ENCODE results near the gene SBNO2. TPM values are rescaled to one million over a fixed set of nuclear protein-coding genes. Genes with fewer than 3 reads are reported as not detected.

SBNO2 gene
- total RNA-seq, 1 experiment from 2014 or later, result 46.3 TPM

DNA sequence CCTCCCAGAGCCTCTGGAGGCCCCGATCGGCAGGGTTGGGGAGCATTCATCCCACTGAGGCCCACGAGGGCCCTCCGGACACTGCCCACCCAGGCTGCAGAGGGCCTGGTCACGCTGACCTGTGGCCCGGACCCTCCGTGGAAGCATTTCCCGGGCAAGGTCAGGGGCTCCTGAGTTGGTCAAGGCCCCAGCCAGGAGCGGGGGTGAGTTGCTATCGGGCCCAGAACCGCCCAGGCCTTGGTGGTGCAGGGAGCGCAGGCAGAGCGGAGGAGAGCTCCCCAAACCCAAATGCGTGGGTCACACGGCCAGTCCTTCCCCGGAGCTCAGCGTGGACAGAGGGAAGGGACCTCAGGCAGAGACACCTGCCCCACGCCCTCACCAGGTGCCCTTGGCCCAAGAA lies 44.5 kb downstream of the SBNO2 start:
- H3K4me2 ChIP-seq (ENCODE audit: insufficient read depth, insufficient read length, low read length), result no peak overlapping the region
- TF ChIP-seq, protein P1, sequence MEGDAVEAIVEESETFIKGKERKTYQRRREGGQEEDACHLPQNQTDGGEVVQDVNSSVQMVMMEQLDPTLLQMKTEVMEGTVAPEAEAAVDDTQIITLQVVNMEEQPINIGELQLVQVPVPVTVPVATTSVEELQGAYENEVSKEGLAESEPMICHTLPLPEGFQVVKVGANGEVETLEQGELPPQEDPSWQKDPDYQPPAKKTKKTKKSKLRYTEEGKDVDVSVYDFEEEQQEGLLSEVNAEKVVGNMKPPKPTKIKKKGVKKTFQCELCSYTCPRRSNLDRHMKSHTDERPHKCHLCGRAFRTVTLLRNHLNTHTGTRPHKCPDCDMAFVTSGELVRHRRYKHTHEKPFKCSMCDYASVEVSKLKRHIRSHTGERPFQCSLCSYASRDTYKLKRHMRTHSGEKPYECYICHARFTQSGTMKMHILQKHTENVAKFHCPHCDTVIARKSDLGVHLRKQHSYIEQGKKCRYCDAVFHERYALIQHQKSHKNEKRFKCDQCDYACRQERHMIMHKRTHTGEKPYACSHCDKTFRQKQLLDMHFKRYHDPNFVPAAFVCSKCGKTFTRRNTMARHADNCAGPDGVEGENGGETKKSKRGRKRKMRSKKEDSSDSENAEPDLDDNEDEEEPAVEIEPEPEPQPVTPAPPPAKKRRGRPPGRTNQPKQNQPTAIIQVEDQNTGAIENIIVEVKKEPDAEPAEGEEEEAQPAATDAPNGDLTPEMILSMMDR (conservative IDR thresholded peaks at IDR 0.05), result no peak
- no peak overlapping the region for H3T11ph ChIP-seq (ENCODE audit: low read length)
- H3K27me3 Mint-ChIP-seq (ENCODE audit: low read depth), result no peaks in the 10 kb centered on the region
- no peak overlapping the region for H3K18ac ChIP-seq (ENCODE audit: insufficient read length, low read depth, low read length)
- no peak overlapping the region for H2BK120ac ChIP-seq (ENCODE audit: low read depth, low read length, poor library complexity, severe bottlenecking)
- no peak overlapping the region for H4K5ac ChIP-seq (ENCODE audit: insufficient read length, low read depth, low read length)
- H3K9me3 Mint-ChIP-seq, result no peaks in the 10 kb centered on the region
- H3K56ac ChIP-seq (ENCODE audit: insufficient read length, low read depth, low read length), result no peak overlapping the region
- no peak overlapping the region for H3K4ac ChIP-seq (ENCODE audit: low read depth, low read length)
- no CpG with 5 or more reads among the region's 18 CpGs for WGBS (ENCODE audit: extremely low coverage, insufficient read length, low lambda C conversion rate)
- H3K14ac ChIP-seq (ENCODE audit: insufficient read depth, low read length), result no peak overlapping the region; the same call in 1 of the 2 replicates
- no peak overlapping the region for H4K91ac ChIP-seq (ENCODE audit: insufficient read length, low read depth, low read length)
- no peak overlapping the region for H2BK5ac ChIP-seq (ENCODE audit: insufficient read length, low read length)
- H3K23ac ChIP-seq (ENCODE audit: insufficient read length, low read depth, low read length), result no peak overlapping the region
- H3K9ac ChIP-seq (ENCODE audit: extremely low read depth, insufficient read length, low read length), result no peak overlapping the region
- DNase-seq, result no peak
- no peak overlapping the region for H2AK5ac ChIP-seq (ENCODE audit: insufficient read length, low read length)
- H2BK20ac ChIP-seq (ENCODE audit: low read depth, low read length, poor library complexity, severe bottlenecking), result no peak overlapping the region
- no peak overlapping the region for H3K27ac ChIP-seq (ENCODE audit: insufficient read length, low read depth, low read length)
- H3K23me2 ChIP-seq (ENCODE audit: insufficient read length, low read depth, low read length, poor library complexity, severe bottlenecking), result no peaks in the 10 kb centered on the region
- no peak overlapping the region for H2AFZ ChIP-seq (ENCODE audit: low read length)
- H3K79me1 ChIP-seq (ENCODE audit: insufficient read depth, low read depth, low read length, poor library complexity, severe bottlenecking), result no peaks in the 10 kb centered on the region
- no peaks in the 10 kb centered on the region for H3K9me3 ChIP-seq (ENCODE audit: control insufficient read depth, low read depth, low read length)
- no peak overlapping the region for H3K4me3 Mint-ChIP-seq
- H3K4me1 Mint-ChIP-seq, result peaks cover 2 to 4% of the 10 kb centered on the region in 2 experiments; a peak in 2 of 4 replicates
- no peak overlapping the region for H4K8ac ChIP-seq (replicated peaks; ENCODE audit: insufficient read length, low read depth, low read length)
- H3K27me3 ChIP-seq (ENCODE audit: insufficient read depth, low read length), result no peaks in the 10 kb centered on the region
- no peak overlapping the region for H3K27ac Mint-ChIP-seq
- H3K36me3 Mint-ChIP-seq (ENCODE audit: insufficient read depth in 1 of 3, low read depth in 3 of 3), result peaks cover 0 to 18% (median 18%) of the 10 kb centered on the region in 3 experiments; a peak in 5 of 7 replicates
- H4K20me1 ChIP-seq (ENCODE audit: control insufficient read depth, insufficient read depth, insufficient read length), result no peaks in the 10 kb centered on the region
- H2BK15ac ChIP-seq (ENCODE audit: low read depth, low read length), result no peak overlapping the region
- H3K4me1 ChIP-seq (ENCODE audit: insufficient read depth, low read length), result no peaks in the 10 kb centered on the region; the same call in 1 of the 2 replicates
- H3K79me2 ChIP-seq (ENCODE audit: insufficient read depth, low read length), result no peaks in the 10 kb centered on the region; the same call in 1 of the 2 replicates
- H2BK12ac ChIP-seq (ENCODE audit: insufficient read length, low read depth, low read length), result no peak overlapping the region
